Heart right ventricle (tissue), 16 donors: Measurements from ENCODE around the gene KLF1. TPM values are rescaled to one million over a fixed set of nuclear protein-coding genes. Genes with fewer than 3 reads are reported as not detected.
"Not testable (repeated sequence)": the region's sequence is repeated elsewhere in the genome, so short reads cannot be mapped to it uniquely, and the experiment has no call there.

Experiments
- ATAC-seq, 8 donors: fragments of 200-7000 bp; cut with Tn5 transposase; one replicate each; pipeline ENCODE4 v1.9.1; 2020; ENCODE audit warnings: mild to moderate bottlenecking in 8 of 8, moderate library complexity in 8 of 8, moderate number of reproducible peaks in 1 of 8
- DNase-seq, 2 donors: peaks; one replicate each; pipeline ENCODE4 v3.0.0-alpha.2; 2020
- H3K27ac ChIP-seq, 10 donors: fragments of 200-600 bp; sonication (generic) in 2 of 10; one replicate each; pipeline versions ENCODE4 v1.5.0 to v1.8.0; 2020 to 2022; ENCODE audit warnings: mild to moderate bottlenecking in 3 of 10
- H3K27me3 ChIP-seq, 7 donors: fragments of 200-600 bp; one replicate each; pipeline ENCODE4 v1.8.0; 2021 to 2022; ENCODE audit warnings: mild to moderate bottlenecking in 2 of 7
- H3K36me3 ChIP-seq, 9 donors: fragments of 200-600 bp; sonication (generic) in 1 of 9; one replicate each; pipeline versions ENCODE4 v1.5.0 to v1.8.0; 2020 to 2022; ENCODE audit warnings: mild to moderate bottlenecking in 2 of 9
- H3K4me1 ChIP-seq, 9 donors: fragments of 200-600 bp; sonication (generic) in 1 of 9; one replicate each; pipeline versions ENCODE4 v1.5.0 to v1.8.0; 2020 to 2022; ENCODE audit warnings: mild to moderate bottlenecking in 4 of 9
- H3K4me3 ChIP-seq, 10 donors: fragments of 200-600 bp; sonication (generic) in 2 of 10; one replicate each; pipeline versions ENCODE4 v1.5.0 to v1.8.0; 2020 to 2022; ENCODE audit warnings: mild to moderate bottlenecking in 7 of 10, moderate library complexity in 2 of 10
- H3K9me3 ChIP-seq, 11 donors: fragments of 200-600 bp in 10 of 11; sonication (generic) in 2 of 11; one replicate each; pipeline versions ENCODE4 v1.5.0 to v1.8.0; 2013 to 2022; ENCODE audit warnings: mild to moderate bottlenecking in 2 of 11, control low read depth in 1 of 11, moderate library complexity in 1 of 11
- CTCF ChIP-seq, 9 donors: fragments of 200-600 bp; sonication (generic) in 2 of 9; IDR thresholded peaks; one replicate each; pipeline versions ENCODE4 v1.5.0 to v1.8.0; 2021 to 2022; ENCODE audit warnings: antibody characterized with exemption in 9 of 9, mild to moderate bottlenecking in 5 of 9, moderate library complexity in 1 of 9
- WGBS, 2 donors: extraction: QIAGEN DNeasy Blood & Tissue Kit; methylation state at CpG; one replicate each; pipeline ENCODE4 v1.1.7; 2013; ENCODE audit warnings: inconsistent platforms in 1 of 2; 5-methylcytosine and 5-hydroxymethylcytosine counted together
- intact Hi-C, 10 donors: fragments of 100-400 bp; cut with DNase I; formaldehyde crosslinking; loops; one replicate each; pipeline versions ENCODE4 v1.11.1 to v1.14.2; 2022
- polyA plus RNA-seq, 2 donors: library from polyadenylated mRNA; stranded (reverse); fragments of 200-250 nt; gene quantifications; one replicate each; pipeline ENCODE4 v1.2.3, GENCODE V29; 2013
- total RNA-seq, 10 donors: library from RNA; stranded (reverse); fragmentation: NEBNext Ultra II Directional in 3 of 10; extraction: Animal tissue kit (Norgen Biotek cat#: 25700) in 3 of 10; gene quantifications; one replicate each; pipeline versions ENCODE4 v1.2.1 to v1.2.4, GENCODE V29; 2021 to 2023
- donor health status: Arrhythmogenic right ventricular cardiomyopathy.
- donor health status: ischemic (EF 13 %, LVEDD 7.1; RV severe dilation, severe dysfunction).
- donor health status: healthy with polysubstance abuse.
- donor health status: DM: no; HTN: yes; CAD: no.
- donor health status: DM: no; HTN: no; CAD: no.
- donor health status: ischemic (EF 25% LVEDD 6.9; RV normal size, moderate dysfunction).
- donor health status: ischemic (EF 25% LVEDD 5.7; RV mildly dilated, moderate dysfunction).
- donor health status: healthy.
- donor health status: DM: yes; HTN: yes; CAD: no.
- donor health status: Ischemic cardiomyopathy.
- donor health status: ischemic (EF 35%, LVEDD 5.7; RV mildly dilated, moderate dysfunction).
- donor health status: nonischemic (EF 11% LVEDD 7.7; RV severe dilation, severe dysfunction).
- donor health status: DM: yes; HTN: yes; CAD: no.
- donor health status: PGD.
- donor health status: ischemic (EF 29% LVEDD 5.4; RV normal size, mild dysfunction).
- donor health status: nonischemic (EF 23%, LVEDD 6.1; RV moderate dilation, normal function).

KLF1 gene
- total and polyA plus RNA-seq, 12 donors = 0.13 TPM; not detected in 11

GRCh38 chr19:12921047-12921446, 34.0 kb upstream of the KLF1 start:
- 67 to 69% methylated on average over 3 of the region's 3 CpGs for WGBS, 2 donors
- Histone ChIP-seq H3K4me3 (no peak overlapping the region), H3K27ac (no peak overlapping the region), H3K9me3 (no peaks in the 10 kb centered on the region), H3K36me3 (peaks cover 0 to 45% (median 33%) of the 10 kb centered on the region in 9 donors), H3K27me3 (no peaks in the 10 kb centered on the region), H3K4me1 (peaks cover 0 to 12% (median 5%) of the 10 kb centered on the region in 9 donors)
- no peak for TF ChIP-seq CTCF (IDR thresholded peaks at IDR 0.05)
- ATAC-seq (no peak), DNase-seq (no peak)
- intact Hi-C loops = no loop called here

GRCh38 chr19:12918253-12918652, 31.3 kb upstream of the KLF1 start:
- no peaks in the 10 kb centered on the region for H3K9me3 ChIP-seq
- no peak overlapping the region for H3K27ac ChIP-seq
- intact Hi-C loops = no loop called here
- peaks cover 0 to 17% (median 11%) of the 10 kb centered on the region in 9 donors for H3K36me3 ChIP-seq
- peak in 1 of 8 donors; percentile 22 for ATAC-seq
- H3K27me3 ChIP-seq = no peaks in the 10 kb centered on the region
- H3K4me1 ChIP-seq = peaks cover 4 to 28% (median 14%) of the 10 kb centered on the region in 9 donors
- 94 to 95% methylated on average over 14 of the region's 14 CpGs for WGBS, 2 donors
- no peak overlapping the region for H3K4me3 ChIP-seq
- TF ChIP-seq CTCF (IDR thresholded peaks at IDR 0.05) = no peak
- no peak for DNase-seq

GRCh38 chr19:12915860-12916259, 28.9 kb upstream of the KLF1 start:
- 84 to 93% methylated on average over 4 of the region's 4 CpGs for WGBS, 2 donors
- H3K36me3 ChIP-seq, ATAC-seq, H3K27ac ChIP-seq, H3K27me3 ChIP-seq, intact Hi-C loops, H3K4me3 ChIP-seq, DNase-seq, H3K9me3 ChIP-seq: not testable (repeated sequence)
- H3K4me1 ChIP-seq = peaks cover 4 to 39% (median 25%) of the 10 kb centered on the region in 9 donors

GRCh38 chr19:12913851-12914690, 27.1 kb upstream of the KLF1 start:
- peak overlapping the region in 9 of 10 donors; percentile 41 to 80 (median 67) for H3K27ac ChIP-seq
- H3K9me3 ChIP-seq = no peaks in the 10 kb centered on the region
- H3K27me3 ChIP-seq = no peaks in the 10 kb centered on the region
- DNase-seq (no peak), ATAC-seq (peak in 3 of 8 donors; percentile 14 to 28 (median 16))
- peaks cover 4 to 32% (median 25%) of the 10 kb centered on the region in 9 donors for H3K4me1 ChIP-seq
- intact Hi-C loops = no loop called here
- no peak overlapping the region for H3K4me3 ChIP-seq
- TF ChIP-seq CTCF (IDR thresholded peaks at IDR 0.05) = no peak
- 45 to 52% methylated on average over 12 of the region's 12 CpGs for WGBS, 2 donors
- no peaks in the 10 kb centered on the region for H3K36me3 ChIP-seq
